SK-N-SH treated with all-trans-retinoic acid at 6 μM for 48 hours (cell line): ENCODE measurements around the gene MSLN.

ENCODE experiments used
- ARNTL ChIP-seq: fragments of 450-650 bp; formaldehyde crosslinking; IDR thresholded peaks from 2 replicates; pipeline ENCODE4 v1.5.0; 2020; ENCODE audit warnings: low read depth, mild to moderate bottlenecking, moderate library complexity, borderline replicate concordance
- ESRRG ChIP-seq: fragments of 250-450 bp; sonication (Bioruptor Pico); IDR thresholded peaks from 2 replicates; pipeline ENCODE4 v1.6.1; 2021; ENCODE audit warnings: mild to moderate bottlenecking
- RARB ChIP-seq: fragments of 250-450 bp; sonication (Bioruptor Pico); IDR thresholded peaks from 2 replicates; pipeline ENCODE4 v1.8.0; 2021; ENCODE audit warnings: mild to moderate bottlenecking, moderate library complexity
- TOX ChIP-seq: fragments of 250-450 bp; sonication (Bioruptor Pico); IDR thresholded peaks from 2 replicates; pipeline ENCODE4 v1.8.0; 2021; ENCODE audit warnings: mild to moderate bottlenecking, moderate library complexity, borderline replicate concordance
- ZFP30 ChIP-seq: fragments of 450-650 bp; formaldehyde crosslinking; IDR thresholded peaks from 2 replicates; pipeline ENCODE4 v1.5.0; 2022; ENCODE audit warnings: mild to moderate bottlenecking, moderate library complexity
- ZNF565 ChIP-seq: fragments of 450-650 bp; formaldehyde crosslinking; conservative IDR thresholded peaks from 2 replicates; pipeline ENCODE4 v1.5.0; 2020; ENCODE audit warnings: low read depth, mild to moderate bottlenecking, moderate library complexity
- ZNF70 ChIP-seq: fragments of 450-650 bp; formaldehyde crosslinking; IDR thresholded peaks from 2 replicates; pipeline ENCODE4 v1.5.0; 2020; ENCODE audit warnings: mild to moderate bottlenecking, moderate library complexity
- ZNF8 ChIP-seq: fragments of 450-650 bp; formaldehyde crosslinking; IDR thresholded peaks from 2 replicates; pipeline ENCODE4 v1.5.0; 2020; ENCODE audit warnings: mild to moderate bottlenecking, moderate library complexity
- TF ChIP-seq, protein P1 (sequence below): fragments of 250-450 bp; sonication (Bioruptor Pico); IDR thresholded peaks from 2 replicates; pipeline ENCODE4 v1.8.0; 2021; ENCODE audit warnings: low read depth, mild to moderate bottlenecking, moderate library complexity, borderline replicate concordance
- TF ChIP-seq, protein P2 (sequence below): fragments of 250-450 bp; sonication (Bioruptor Pico); IDR thresholded peaks from 2 replicates; pipeline ENCODE4 v1.8.0; 2020; ENCODE audit warnings: mild to moderate bottlenecking, moderate library complexity, borderline replicate concordance

DNA sequence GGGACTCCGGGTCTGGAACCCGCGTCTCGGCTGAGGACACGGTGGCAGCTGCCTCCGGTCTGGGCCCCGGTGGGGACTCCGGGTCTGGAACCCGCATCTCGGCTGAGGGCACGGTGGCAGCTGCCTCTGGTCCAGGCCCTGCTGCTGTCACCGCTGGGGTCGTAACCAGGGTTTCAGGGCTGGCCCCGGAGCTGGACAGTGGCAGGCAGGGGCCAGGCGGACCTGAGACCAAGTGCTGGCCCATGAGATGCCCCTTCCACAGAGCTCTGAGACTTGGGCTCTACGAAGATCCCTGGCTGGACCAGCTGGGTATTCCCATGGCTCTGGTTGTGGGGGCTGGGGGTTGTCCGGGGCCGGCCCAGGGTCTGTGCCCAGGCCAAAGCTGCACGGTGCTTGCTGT lies 23.9 kb downstream of the MSLN start:
- TF ChIP-seq ZNF565 (CRISPR knock-in tag) (no peak), ZNF8 (CRISPR knock-in tag) (no peak), ZNF70 (CRISPR knock-in tag) (no peak), ARNTL (CRISPR knock-in tag) (no peak), RARB (no peak), ZFP30 (CRISPR knock-in tag) (no peak), TOX (CRISPR knock-in tag) (no peak), ESRRG (no peak)
- TF ChIP-seq, protein P1, sequence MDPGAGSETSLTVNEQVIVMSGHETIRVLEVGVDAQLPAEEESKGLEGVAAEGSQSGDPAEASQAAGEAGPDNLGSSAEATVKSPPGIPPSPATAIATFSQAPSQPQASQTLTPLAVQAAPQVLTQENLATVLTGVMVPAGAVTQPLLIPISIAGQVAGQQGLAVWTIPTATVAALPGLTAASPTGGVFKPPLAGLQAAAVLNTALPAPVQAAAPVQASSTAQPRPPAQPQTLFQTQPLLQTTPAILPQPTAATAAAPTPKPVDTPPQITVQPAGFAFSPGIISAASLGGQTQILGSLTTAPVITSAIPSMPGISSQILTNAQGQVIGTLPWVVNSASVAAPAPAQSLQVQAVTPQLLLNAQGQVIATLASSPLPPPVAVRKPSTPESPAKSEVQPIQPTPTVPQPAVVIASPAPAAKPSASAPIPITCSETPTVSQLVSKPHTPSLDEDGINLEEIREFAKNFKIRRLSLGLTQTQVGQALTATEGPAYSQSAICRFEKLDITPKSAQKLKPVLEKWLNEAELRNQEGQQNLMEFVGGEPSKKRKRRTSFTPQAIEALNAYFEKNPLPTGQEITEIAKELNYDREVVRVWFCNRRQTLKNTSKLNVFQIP (CRISPR knock-in tag) = no peak
- TF ChIP-seq, protein P2, sequence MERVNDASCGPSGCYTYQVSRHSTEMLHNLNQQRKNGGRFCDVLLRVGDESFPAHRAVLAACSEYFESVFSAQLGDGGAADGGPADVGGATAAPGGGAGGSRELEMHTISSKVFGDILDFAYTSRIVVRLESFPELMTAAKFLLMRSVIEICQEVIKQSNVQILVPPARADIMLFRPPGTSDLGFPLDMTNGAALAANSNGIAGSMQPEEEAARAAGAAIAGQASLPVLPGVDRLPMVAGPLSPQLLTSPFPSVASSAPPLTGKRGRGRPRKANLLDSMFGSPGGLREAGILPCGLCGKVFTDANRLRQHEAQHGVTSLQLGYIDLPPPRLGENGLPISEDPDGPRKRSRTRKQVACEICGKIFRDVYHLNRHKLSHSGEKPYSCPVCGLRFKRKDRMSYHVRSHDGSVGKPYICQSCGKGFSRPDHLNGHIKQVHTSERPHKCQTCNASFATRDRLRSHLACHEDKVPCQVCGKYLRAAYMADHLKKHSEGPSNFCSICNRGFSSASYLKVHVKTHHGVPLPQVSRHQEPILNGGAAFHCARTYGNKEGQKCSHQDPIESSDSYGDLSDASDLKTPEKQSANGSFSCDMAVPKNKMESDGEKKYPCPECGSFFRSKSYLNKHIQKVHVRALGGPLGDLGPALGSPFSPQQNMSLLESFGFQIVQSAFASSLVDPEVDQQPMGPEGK = no peak
